ENCODE measurements around the gene FPR1. TPM values are rescaled to one million over a fixed set of nuclear protein-coding genes. Genes with fewer than 3 reads are reported as not detected.

FPR1 gene, protein sequence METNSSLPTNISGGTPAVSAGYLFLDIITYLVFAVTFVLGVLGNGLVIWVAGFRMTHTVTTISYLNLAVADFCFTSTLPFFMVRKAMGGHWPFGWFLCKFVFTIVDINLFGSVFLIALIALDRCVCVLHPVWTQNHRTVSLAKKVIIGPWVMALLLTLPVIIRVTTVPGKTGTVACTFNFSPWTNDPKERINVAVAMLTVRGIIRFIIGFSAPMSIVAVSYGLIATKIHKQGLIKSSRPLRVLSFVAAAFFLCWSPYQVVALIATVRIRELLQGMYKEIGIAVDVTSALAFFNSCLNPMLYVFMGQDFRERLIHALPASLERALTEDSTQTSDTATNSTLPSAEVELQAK
- 10 to 100 TPM in 1 of 4 donors, 1 to 10 TPM in 3; 1.7 to 36.9 (median 6.4) TPM for total RNA-seq

GRCh38 chr19:51751655-51752054, at the start of gene FPR1:
Gene FPR1 (minus strand): TSS chr19:51751878. CDS start chr19:51746994, 4,884 bp downstream.
- Histone ChIP-seq H3K9me3 (no peaks in the 10 kb centered on the region), H3K27ac (peak within 1 kb of the TSS in 2 of 4 donors; percentile 41 to 59), H3K36me3 (no peaks in the 10 kb centered on the region), H3K4me3 (peak within 1 kb of the TSS in 2 of 4 donors; percentile 11 to 35), H3K4me1 (no peaks in the 10 kb centered on the region), H3K27me3 (no peaks in the 10 kb centered on the region)
- TF ChIP-seq POLR2A (IDR thresholded peaks at IDR 0.05) (no peak), EP300 (IDR thresholded peaks at IDR 0.05) (peak in 1 of 2 donors; percentile 62), CTCF (IDR thresholded peaks at IDR 0.05) (no peak)
- 30 to 33% methylated on average over 2 of the region's 2 CpGs for WGBS, 2 donors
- peak in 1 of 2 donors; percentile 29 for DNase-seq (ENCODE audit: low spot score in 2 of 2)

GRCh38 chr19:51800473-51801244, 49.0 kb upstream of the FPR1 start:
- 72 to 83% methylated on average over 7 of the region's 7 CpGs for WGBS, 2 donors
- DNase-seq (ENCODE audit: low spot score in 2 of 2): no peak
- no peak for TF ChIP-seq POLR2A (IDR thresholded peaks at IDR 0.05)
- no peak for TF ChIP-seq CTCF (IDR thresholded peaks at IDR 0.05)
- no peak for TF ChIP-seq EP300 (IDR thresholded peaks at IDR 0.05)
- no peaks in the 10 kb centered on the region for H3K36me3 ChIP-seq
- H3K27ac ChIP-seq: peak overlapping the region in 1 of 4 donors; percentile 86
- peaks cover 0 to 18% (median 4%) of the 10 kb centered on the region in 4 donors for H3K4me1 ChIP-seq
- H3K27me3 ChIP-seq: no peaks in the 10 kb centered on the region
- no peaks in the 10 kb centered on the region for H3K9me3 ChIP-seq
- no peak overlapping the region for H3K4me3 ChIP-seq

DNA sequence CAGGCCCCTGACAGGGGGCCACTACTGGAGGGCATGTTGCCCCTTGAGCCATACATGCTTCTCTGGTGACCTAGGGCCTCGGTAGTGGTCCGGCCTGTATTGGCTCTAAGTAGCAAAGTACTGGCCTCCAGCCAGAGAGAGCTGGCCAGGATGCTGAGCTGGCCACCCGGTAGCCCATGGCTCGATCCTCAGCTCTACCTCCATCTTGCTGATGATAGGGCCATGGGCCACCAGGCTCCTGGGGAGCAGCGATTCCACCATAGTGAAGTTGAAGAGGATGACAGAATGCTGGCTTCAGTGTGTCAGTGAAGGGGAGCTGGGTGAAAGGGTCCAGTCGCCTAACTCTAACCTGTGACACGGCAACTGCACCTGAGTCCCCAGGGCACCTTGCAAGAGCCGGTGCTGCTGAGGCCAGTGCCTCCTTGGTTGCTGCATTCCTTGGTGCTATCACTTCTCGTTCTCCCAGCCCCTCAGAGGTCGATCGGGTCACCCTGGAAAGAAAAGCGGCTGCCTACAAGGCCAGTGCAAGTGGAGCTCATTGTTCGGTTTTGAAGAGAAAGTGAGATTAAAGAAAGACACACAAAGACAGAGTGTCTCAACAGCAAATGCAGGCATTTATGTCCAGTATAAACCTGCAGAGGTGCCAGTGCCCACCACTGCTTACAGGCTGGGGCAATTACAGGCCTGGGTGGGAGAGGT, 48.2 kb upstream of the FPR1 start:
- Histone ChIP-seq H3K27ac (peak overlapping the region in 3 of 4 donors; percentile 5 to 86 (median 42)), H3K36me3 (no peaks in the 10 kb centered on the region), H3K27me3 (no peaks in the 10 kb centered on the region), H3K4me1 (peaks cover 0 to 18% (median 4%) of the 10 kb centered on the region in 4 donors), H3K9me3 (no peaks in the 10 kb centered on the region), H3K4me3 (no peak overlapping the region)
- TF ChIP-seq CTCF (IDR thresholded peaks at IDR 0.05) (no peak), EP300 (IDR thresholded peaks at IDR 0.05) (no peak), POLR2A (IDR thresholded peaks at IDR 0.05) (no peak)
- DNase-seq (ENCODE audit: low spot score in 2 of 2): no peak
- 72 to 73% methylated on average over 13 of the region's 13 CpGs for WGBS, 2 donors

GRCh38 chr19:51799034-51799773, 47.5 kb upstream of the FPR1 start:
- H3K9me3 ChIP-seq: no peaks in the 10 kb centered on the region
- DNase-seq (ENCODE audit: low spot score in 2 of 2): peak; percentile 37 to 57

More at GRCh38 chr19:51799034-51799773, 47.5 kb upstream of the FPR1 start:
- H3K4me3 ChIP-seq: no peak overlapping the region
- peaks cover 0 to 18% (median 4%) of the 10 kb centered on the region in 4 donors for H3K4me1 ChIP-seq
- H3K27ac ChIP-seq: peak overlapping the region in 3 of 4 donors; percentile 42 to 86 (median 55)
- TF ChIP-seq CTCF (IDR thresholded peaks at IDR 0.05) (no peak), EP300 (IDR thresholded peaks at IDR 0.05) (peak in 1 of 2 donors; percentile 42), POLR2A (IDR thresholded peaks at IDR 0.05) (no peak)
- H3K27me3 ChIP-seq: no peaks in the 10 kb centered on the region
- no peaks in the 10 kb centered on the region for H3K36me3 ChIP-seq
- 41 to 50% methylated on average over 20 of the region's 20 CpGs for WGBS, 2 donors

All from tibial nerve (tissue), 4 donors.